Stomach (tissue), 4 donors: ENCODE data around the gene CD200.

Source experiments
- POLR2A ChIP-seq, 4 donors: fragments of 450-650 bp; IDR thresholded peaks; one replicate each; pipeline ENCODE4 v1.6.1; 2016; ENCODE audit warnings: antibody characterized with exemption in 4 of 4, control low read depth in 2 of 4, mild to moderate bottlenecking in 1 of 4, moderate library complexity in 1 of 4
- TF ChIP-seq, protein P1 (sequence below), 7 experiments: fragments of 450-650 bp in 4 of 7; fragments of 200-600 bp in 3 of 7; sonication (generic) in 3 of 7; IDR thresholded peaks; one replicate each; pipeline ENCODE4 v1.5.1; 2016 to 2019; ENCODE audit warnings: antibody characterized with exemption in 7 of 7, control low read depth in 2 of 7, mild to moderate bottlenecking in 1 of 7

DNA sequence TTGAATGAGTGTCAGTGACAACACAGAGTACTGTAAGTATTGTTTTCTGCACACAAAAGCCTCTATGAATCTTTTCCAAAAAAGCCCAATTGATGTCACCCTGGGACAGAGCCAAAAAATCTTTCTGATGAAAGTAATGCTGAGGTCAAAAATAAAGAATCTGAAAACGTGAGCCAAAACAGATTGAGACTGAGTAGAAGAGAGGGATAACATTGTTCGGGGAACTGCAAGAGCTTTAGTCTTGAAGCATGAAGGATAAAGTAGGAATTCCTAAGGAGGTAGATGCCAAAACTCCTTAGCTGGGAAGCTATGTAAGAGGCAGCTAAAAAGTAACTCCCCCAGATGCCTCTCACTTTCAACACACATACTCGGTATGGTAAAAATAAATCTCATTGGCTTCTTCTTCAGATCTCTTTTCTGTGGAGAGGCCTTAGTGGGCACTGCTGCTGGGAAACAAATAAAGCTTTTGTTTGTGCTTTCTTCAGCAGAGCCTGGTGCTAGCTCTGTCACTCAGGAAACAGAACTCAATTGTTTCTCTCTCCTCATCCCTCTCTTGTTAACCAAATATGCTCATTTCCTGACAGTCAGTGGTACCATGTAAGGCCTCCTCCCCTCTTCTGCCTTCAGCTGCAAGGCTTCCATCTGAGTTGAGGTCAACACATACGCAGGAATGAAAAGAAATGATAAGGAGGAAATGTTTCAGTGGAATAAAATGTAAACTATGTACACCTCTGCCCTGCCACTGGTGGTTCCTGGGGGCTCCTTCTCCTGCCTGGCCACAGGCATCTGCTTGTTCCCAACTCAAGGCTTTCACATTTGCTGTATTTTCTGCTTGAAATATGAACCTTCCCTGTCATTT, 58.1 kb downstream of the CD200 start:
- no peak for TF ChIP-seq POLR2A (IDR thresholded peaks at IDR 0.05)
- TF ChIP-seq, protein P1, sequence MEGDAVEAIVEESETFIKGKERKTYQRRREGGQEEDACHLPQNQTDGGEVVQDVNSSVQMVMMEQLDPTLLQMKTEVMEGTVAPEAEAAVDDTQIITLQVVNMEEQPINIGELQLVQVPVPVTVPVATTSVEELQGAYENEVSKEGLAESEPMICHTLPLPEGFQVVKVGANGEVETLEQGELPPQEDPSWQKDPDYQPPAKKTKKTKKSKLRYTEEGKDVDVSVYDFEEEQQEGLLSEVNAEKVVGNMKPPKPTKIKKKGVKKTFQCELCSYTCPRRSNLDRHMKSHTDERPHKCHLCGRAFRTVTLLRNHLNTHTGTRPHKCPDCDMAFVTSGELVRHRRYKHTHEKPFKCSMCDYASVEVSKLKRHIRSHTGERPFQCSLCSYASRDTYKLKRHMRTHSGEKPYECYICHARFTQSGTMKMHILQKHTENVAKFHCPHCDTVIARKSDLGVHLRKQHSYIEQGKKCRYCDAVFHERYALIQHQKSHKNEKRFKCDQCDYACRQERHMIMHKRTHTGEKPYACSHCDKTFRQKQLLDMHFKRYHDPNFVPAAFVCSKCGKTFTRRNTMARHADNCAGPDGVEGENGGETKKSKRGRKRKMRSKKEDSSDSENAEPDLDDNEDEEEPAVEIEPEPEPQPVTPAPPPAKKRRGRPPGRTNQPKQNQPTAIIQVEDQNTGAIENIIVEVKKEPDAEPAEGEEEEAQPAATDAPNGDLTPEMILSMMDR (IDR thresholded peaks at IDR 0.05) = no peak
